ENCODE measurements around the gene OR10Z1.

Gene OR10Z1

DNA sequence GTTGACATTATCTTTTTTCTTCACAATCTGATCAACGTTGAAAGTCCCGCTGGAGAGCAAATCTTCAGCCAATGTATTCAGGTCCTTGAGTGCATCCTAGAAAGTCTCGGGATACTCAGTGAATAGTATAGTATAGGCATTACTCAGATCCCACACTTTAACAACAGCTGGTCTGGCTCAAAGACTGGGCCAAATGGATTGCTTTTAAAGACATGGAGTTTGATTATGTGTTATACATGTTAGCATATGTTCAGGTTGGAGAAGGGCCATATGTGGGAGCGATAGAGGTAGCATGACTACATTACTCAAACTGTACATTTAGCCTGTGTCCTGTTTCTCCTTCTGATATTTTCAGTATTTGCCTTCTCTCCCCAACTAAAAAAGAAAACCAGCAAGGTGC, 33.1 kb downstream of the OR10Z1 start:
- TF ChIP-seq, protein P1, sequence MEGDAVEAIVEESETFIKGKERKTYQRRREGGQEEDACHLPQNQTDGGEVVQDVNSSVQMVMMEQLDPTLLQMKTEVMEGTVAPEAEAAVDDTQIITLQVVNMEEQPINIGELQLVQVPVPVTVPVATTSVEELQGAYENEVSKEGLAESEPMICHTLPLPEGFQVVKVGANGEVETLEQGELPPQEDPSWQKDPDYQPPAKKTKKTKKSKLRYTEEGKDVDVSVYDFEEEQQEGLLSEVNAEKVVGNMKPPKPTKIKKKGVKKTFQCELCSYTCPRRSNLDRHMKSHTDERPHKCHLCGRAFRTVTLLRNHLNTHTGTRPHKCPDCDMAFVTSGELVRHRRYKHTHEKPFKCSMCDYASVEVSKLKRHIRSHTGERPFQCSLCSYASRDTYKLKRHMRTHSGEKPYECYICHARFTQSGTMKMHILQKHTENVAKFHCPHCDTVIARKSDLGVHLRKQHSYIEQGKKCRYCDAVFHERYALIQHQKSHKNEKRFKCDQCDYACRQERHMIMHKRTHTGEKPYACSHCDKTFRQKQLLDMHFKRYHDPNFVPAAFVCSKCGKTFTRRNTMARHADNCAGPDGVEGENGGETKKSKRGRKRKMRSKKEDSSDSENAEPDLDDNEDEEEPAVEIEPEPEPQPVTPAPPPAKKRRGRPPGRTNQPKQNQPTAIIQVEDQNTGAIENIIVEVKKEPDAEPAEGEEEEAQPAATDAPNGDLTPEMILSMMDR (IDR thresholded peaks at IDR 0.05; ENCODE audit: borderline replicate concordance, control extremely low read depth, extremely low read depth, insufficient read depth, missing control alignments): no peak
- in situ Hi-C loops (cut with MboI; ENCODE audit: low sequenced_read_pairs, unreplicated experiment): no loop called here
- no peak for DNase-seq (ENCODE audit: low spot score)

DNA sequence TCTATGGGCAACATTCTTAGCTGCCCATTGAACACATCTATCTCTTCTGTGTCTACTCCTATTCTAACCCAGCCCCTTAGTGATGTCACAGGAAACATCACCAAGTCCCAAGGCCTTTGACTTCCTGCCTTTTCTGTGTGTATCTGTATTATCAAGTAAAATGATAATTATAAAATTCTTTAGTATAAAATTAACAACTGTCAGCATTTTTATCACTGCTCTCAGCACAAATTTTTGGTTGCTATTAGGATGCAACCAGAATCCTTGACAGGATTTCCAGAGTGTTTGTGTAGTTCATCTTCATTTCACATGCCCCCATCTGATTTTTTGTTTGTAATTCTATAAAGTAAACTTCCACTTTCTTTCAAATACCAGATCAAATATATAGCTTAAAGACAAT, 33.8 kb downstream of the OR10Z1 start:
- DNase-seq (ENCODE audit: low spot score): no peak
- TF ChIP-seq, protein P1 (IDR thresholded peaks at IDR 0.05; ENCODE audit: borderline replicate concordance, control extremely low read depth, extremely low read depth, insufficient read depth, missing control alignments): no peak
- in situ Hi-C loops (cut with MboI; ENCODE audit: low sequenced_read_pairs, unreplicated experiment): no loop called here

DNA sequence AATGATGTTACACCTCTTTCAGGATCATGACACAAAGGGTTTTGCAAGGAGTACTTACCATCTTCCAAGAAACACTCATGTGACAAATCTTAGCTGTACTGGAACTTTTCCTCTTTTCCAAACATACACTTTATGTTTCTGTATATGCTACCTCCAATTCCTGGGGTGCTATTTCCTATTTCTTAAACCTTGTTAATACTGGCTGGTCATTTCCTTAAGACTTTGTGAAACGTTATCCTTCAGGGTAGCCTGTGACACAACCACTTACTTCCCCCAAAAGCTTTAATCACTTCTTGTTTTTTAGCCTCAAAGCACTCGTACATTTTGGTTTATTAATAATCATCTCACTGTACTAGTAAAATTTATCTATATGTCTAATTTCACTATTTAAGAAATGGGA, 39.4 kb downstream of the OR10Z1 start:
- in situ Hi-C loops (cut with MboI; ENCODE audit: low sequenced_read_pairs, unreplicated experiment): no loop called here
- TF ChIP-seq, protein P1 (IDR thresholded peaks at IDR 0.05; ENCODE audit: borderline replicate concordance, control extremely low read depth, extremely low read depth, insufficient read depth, missing control alignments): no peak
- DNase-seq (ENCODE audit: low spot score): no peak

DNA sequence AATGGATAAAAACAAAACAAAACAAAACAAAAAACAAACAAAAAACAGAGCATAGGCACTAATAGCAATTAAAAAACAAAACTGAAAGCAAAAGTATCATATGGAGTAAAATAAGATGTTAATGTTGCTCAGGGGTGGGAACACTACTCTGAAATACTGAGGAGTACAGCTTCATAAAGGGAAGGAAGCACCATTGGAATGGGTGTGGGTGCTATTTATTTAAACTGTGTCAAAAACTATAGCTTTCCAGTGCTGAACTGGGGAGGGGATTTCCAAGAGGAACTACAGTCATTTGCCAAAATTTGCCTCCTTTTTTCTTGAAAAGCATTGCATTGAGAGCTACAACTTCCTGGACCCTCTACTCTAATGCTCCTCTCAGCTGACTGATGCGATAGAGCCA, 41.4 kb downstream of the OR10Z1 start:
- TF ChIP-seq, protein P1 (IDR thresholded peaks at IDR 0.05; ENCODE audit: borderline replicate concordance, control extremely low read depth, extremely low read depth, insufficient read depth, missing control alignments): no peak
- DNase-seq (ENCODE audit: low spot score): no peak
- in situ Hi-C loops (cut with MboI; ENCODE audit: low sequenced_read_pairs, unreplicated experiment): no loop called here

DNA sequence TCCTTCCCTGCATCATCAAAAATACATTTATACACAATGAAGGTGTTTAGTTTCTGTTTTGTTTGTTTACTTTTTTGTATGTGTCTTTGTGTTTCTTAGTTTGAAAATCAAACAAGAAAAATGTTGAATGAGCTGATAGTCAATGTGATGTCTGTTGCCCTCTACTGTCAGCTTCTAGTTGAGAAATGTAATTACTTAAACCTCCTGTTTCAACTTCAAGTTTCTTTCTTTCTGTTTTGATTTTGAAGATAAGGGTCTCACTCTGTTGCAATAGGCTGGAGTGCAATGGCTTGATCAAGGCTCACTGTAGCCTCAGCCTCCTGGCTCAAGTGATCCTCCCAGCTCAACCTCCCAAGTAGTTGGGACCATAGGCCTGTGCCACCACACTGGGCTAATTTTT, 44.0 kb downstream of the OR10Z1 start:
- DNase-seq (ENCODE audit: low spot score): no peak
- in situ Hi-C loops (cut with MboI; ENCODE audit: low sequenced_read_pairs, unreplicated experiment): no loop called here
- TF ChIP-seq, protein P1 (IDR thresholded peaks at IDR 0.05; ENCODE audit: borderline replicate concordance, control extremely low read depth, extremely low read depth, insufficient read depth, missing control alignments): no peak

DNA sequence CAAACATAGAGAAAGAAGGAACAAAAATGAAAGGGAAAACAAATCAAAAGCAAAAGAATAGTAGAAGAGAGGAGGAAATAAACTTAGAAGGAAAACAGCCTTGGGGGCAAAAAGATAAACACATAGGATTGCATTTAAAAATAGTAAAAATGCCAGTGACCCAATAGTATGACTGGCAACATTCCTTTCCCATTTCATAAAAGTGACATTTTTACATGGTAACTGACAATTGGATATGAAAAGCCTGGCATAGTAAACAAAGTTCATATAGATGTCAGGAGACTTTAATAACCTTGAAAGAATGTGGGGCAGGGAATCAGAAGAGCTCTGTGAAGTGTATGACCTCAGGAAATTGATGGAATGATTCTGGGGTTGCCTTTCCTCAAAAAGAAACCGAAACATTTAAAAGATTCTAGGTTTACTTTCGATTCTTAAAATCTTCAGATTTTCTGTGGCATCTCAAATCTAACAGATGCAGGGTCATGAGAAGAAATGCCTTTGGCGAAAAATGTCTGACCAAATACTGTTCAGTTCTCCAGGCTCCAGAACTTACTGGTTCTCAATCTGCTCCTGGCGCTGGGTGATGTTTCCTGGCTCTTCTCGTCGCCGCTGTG, 47.8 kb downstream of the OR10Z1 start:
- DNase-seq (ENCODE audit: low spot score): no peak
- in situ Hi-C loops (cut with MboI; ENCODE audit: low sequenced_read_pairs, unreplicated experiment): no loop called here
- TF ChIP-seq, protein P1 (IDR thresholded peaks at IDR 0.05; ENCODE audit: borderline replicate concordance, control extremely low read depth, extremely low read depth, insufficient read depth, missing control alignments): no peak
